Heart left ventricle (tissue), 13 donors: ENCODE results near the gene SPSB1.

Source experiments
- POLR2A ChIP-seq, 2 donors: fragments of 450-650 bp; IDR thresholded peaks; one replicate each; pipeline ENCODE4 v1.6.1; 2017; ENCODE audit warnings: antibody characterized with exemption in 2 of 2, mild to moderate bottlenecking in 2 of 2, moderate library complexity in 2 of 2
- TF ChIP-seq, protein P1 (sequence below), 12 donors: fragments of 200-600 bp; sonication (generic) in 4 of 12; IDR thresholded peaks; one replicate each; pipeline versions ENCODE4 v1.5.0 to v1.8.0; 2018 to 2022; ENCODE audit warnings: antibody characterized with exemption in 12 of 12, mild to moderate bottlenecking in 5 of 12
- donor health status: ischemic (EF 13 %, LVEDD 7.1; RV severe dilation, severe dysfunction).
- donor health status: DM: no; HTN: yes; CAD: no.
- donor health status: DM: no; HTN: no; CAD: no.
- donor health status: ischemic (EF 25% LVEDD 6.9; RV normal size, moderate dysfunction).
- donor health status: ischemic (EF 25% LVEDD 5.7; RV mildly dilated, moderate dysfunction).
- donor health status: ischemic (EF 35%, LVEDD 5.7; RV mildly dilated, moderate dysfunction).
- donor health status: nonischemic (EF 11% LVEDD 7.7; RV severe dilation, severe dysfunction).
- donor health status: DM: yes; HTN: yes; CAD: no.
- donor health status: PGD.
- donor health status: ischemic (EF 29% LVEDD 5.4; RV normal size, mild dysfunction).
- donor health status: nonischemic (EF 23%, LVEDD 6.1; RV moderate dilation, normal function).

DNA sequence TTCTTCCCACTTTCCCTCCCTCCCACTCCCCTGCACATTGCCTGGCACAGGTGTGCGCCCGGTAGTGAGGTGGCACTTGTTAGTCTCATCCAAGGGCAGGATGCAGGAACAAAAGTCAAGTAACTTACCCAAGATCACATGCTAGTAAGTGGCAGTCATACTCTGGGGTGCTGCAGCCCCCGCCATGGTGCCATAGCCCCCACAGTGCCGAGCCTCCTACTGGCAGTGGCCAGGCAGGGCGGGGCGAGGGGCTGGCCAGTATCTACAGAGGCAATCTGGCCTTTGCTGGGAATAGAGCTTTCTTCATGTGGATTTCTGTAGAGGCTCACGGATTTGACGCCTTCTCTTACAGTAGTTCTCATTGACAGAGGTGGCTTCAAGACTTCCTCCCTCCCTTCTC is 31.2 kb upstream of the SPSB1 start:
- TF ChIP-seq, protein P1, sequence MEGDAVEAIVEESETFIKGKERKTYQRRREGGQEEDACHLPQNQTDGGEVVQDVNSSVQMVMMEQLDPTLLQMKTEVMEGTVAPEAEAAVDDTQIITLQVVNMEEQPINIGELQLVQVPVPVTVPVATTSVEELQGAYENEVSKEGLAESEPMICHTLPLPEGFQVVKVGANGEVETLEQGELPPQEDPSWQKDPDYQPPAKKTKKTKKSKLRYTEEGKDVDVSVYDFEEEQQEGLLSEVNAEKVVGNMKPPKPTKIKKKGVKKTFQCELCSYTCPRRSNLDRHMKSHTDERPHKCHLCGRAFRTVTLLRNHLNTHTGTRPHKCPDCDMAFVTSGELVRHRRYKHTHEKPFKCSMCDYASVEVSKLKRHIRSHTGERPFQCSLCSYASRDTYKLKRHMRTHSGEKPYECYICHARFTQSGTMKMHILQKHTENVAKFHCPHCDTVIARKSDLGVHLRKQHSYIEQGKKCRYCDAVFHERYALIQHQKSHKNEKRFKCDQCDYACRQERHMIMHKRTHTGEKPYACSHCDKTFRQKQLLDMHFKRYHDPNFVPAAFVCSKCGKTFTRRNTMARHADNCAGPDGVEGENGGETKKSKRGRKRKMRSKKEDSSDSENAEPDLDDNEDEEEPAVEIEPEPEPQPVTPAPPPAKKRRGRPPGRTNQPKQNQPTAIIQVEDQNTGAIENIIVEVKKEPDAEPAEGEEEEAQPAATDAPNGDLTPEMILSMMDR (IDR thresholded peaks at IDR 0.05) = no peak
- TF ChIP-seq POLR2A (IDR thresholded peaks at IDR 0.05) = no peak
